HCT116 (cell line): ENCODE data around the gene MYOZ2. TPM values are rescaled to one million over a fixed set of nuclear protein-coding genes. Genes with fewer than 3 reads are reported as not detected.

Experiments
- ATAC-seq: fragments of 200-7000 bp; cut with Tn5 transposase; 2 replicates; pipeline ENCODE4 v1.9.1; 2020; ENCODE audit warnings: mild to moderate bottlenecking, moderate library complexity
- BruUV-seq: library from RNA; stranded (reverse); fragments of 400-500 nt; replicated peaks from 2 replicates; lab custom pipeline; 2021; lab: Mats Ljungman, UMichigan
- CTCF ChIA-PET: fragments of 300-600 bp; sonication (Branson Sonifier 250); formaldehyde crosslinking; loops from one replicate; lab custom pipeline; 2021; ENCODE audit warnings: antibody characterized with exemption; lab: Charles Lee
- POLR2A ChIA-PET: fragments of 300-600, 350-600 bp; sonication (Branson Sonifier 250); formaldehyde crosslinking; loops from one replicate; lab custom pipeline; 2021; ENCODE audit warnings: antibody characterized with exemption; lab: Charles Lee
- RAD21 ChIA-PET, 2 experiments: fragments of 300-600 bp; sonication (Branson Sonifier 250); formaldehyde crosslinking; loops; one replicate each; lab custom pipeline; 2023; ENCODE audit warnings: low total read pairs in 2 of 2; ENCODE audit not compliant: uncharacterized antibody in 2 of 2, unreplicated experiment in 2 of 2, low non-redundant PET in 1 of 2; lab: Charles Lee
- DNase-seq: peaks from one replicate; pipeline ENCODE4 v3.0.0-alpha.2; 2010; ENCODE audit warnings: low read depth, low spot score
- H2AFZ ChIP-seq: fragments of 200-600 bp; shearing (Covaris generic), sonication (generic); 2 replicates; pipeline ENCODE4 v1.6.1; 2017; ENCODE audit warnings: low read depth, mixed run types, mixed read lengths, antibody characterized with exemption, low read length; ENCODE audit not compliant: poor library complexity, severe bottlenecking
- H3K27ac ChIP-seq: 2 replicates; pipeline ENCODE4 v1.5.1; 2012; ENCODE audit warnings: low read depth, low read length
- H3K27me3 ChIP-seq: fragments of 200-600 bp; sonication (generic); 2 replicates; pipeline ENCODE4 v1.6.1; 2016; ENCODE audit warnings: mixed run types, low read length, mixed read lengths; ENCODE audit not compliant: insufficient read depth
- H3K36me3 ChIP-seq, 2 experiments: fragments of 200-500 bp in 1 of 2; fragments of 200-600 bp in 1 of 2; sonication (Bioruptor generic) in 1 of 2; sonication (generic) in 1 of 2; 2 replicates each; pipeline versions ENCODE4 v1.5.1 to v1.6.1; 2014 to 2016; ENCODE audit warnings: low read length in 2 of 2, inconsistent platforms in 1 of 2, mixed read lengths in 1 of 2, mixed run types in 1 of 2; ENCODE audit not compliant: insufficient read depth in 2 of 2, control insufficient read depth in 1 of 2
- H3K4me1 ChIP-seq, 2 experiments: fragments of 200-600 bp in 1 of 2; sonication (generic) in 1 of 2; 2 replicates each; pipeline versions ENCODE4 v1.5.1 to v1.6.1; 2012 to 2017; ENCODE audit warnings: low read length in 2 of 2, inconsistent platforms in 1 of 2, mild to moderate bottlenecking in 1 of 2, mixed read lengths in 1 of 2, mixed run types in 1 of 2, moderate library complexity in 1 of 2; ENCODE audit not compliant: insufficient read depth in 2 of 2, control insufficient read depth in 1 of 2
- H3K4me2 ChIP-seq: fragments of 200-600 bp; sonication (generic); 2 replicates; pipeline ENCODE4 v1.6.1; 2017; ENCODE audit warnings: mixed run types, low read length, mixed read lengths
- H3K4me3 ChIP-seq, 2 experiments: fragments of 200-600 bp in 1 of 2; sonication (generic) in 1 of 2; replicated peaks in 1 of 2; 2 replicates each; pipeline ENCODE4 v1.5.1; 2011 to 2016; ENCODE audit warnings: low read length in 2 of 2, control low read depth in 1 of 2, low read depth in 1 of 2, mild to moderate bottlenecking in 1 of 2, mixed read lengths in 1 of 2, mixed run types in 1 of 2
- H3K79me2 ChIP-seq: fragments of 200-600 bp; sonication (generic); 2 replicates; pipeline ENCODE4 v1.6.1; 2017; ENCODE audit warnings: mild to moderate bottlenecking, mixed run types, low read length, moderate library complexity, mixed read lengths; ENCODE audit not compliant: insufficient read depth
- H3K9ac ChIP-seq: fragments of 200-600 bp; sonication (generic); 2 replicates; pipeline ENCODE4 v1.6.1; 2016; ENCODE audit warnings: low read length, mixed read lengths
- H3K9me2 ChIP-seq: fragments of 200-600 bp; sonication (generic), shearing (Covaris generic); 2 replicates; pipeline ENCODE4 v1.6.1; 2017; ENCODE audit warnings: mixed run types, mild to moderate bottlenecking, moderate library complexity; ENCODE audit not compliant: insufficient read depth
- H3K9me3 ChIP-seq, 2 experiments: fragments of 200-500 bp in 1 of 2; fragments of 200-600 bp in 1 of 2; sonication (Bioruptor generic) in 1 of 2; sonication (generic) in 1 of 2; 2 replicates each; pipeline ENCODE4 v1.6.1; 2014 to 2017; ENCODE audit warnings: low read length in 2 of 2, mixed read lengths in 2 of 2, inconsistent platforms in 1 of 2, low read depth in 1 of 2, mild to moderate bottlenecking in 1 of 2, mixed run types in 1 of 2, moderate library complexity in 1 of 2; ENCODE audit not compliant: control insufficient read depth in 1 of 2, insufficient read depth in 1 of 2
- H4K20me1 ChIP-seq: fragments of 200-600 bp; sonication (generic), shearing (Covaris generic); 2 replicates; pipeline ENCODE4 v1.6.1; 2017; ENCODE audit warnings: mixed run types, mild to moderate bottlenecking, moderate library complexity; ENCODE audit not compliant: insufficient read depth
- ATF3 ChIP-seq: IDR thresholded peaks from 2 replicates; pipeline ENCODE4 v1.6.1; 2012
- CBX3 ChIP-seq: IDR thresholded peaks from 2 replicates; pipeline ENCODE4 v1.6.1; 2012; ENCODE audit warnings: low read depth
- CEBPB ChIP-seq: IDR thresholded peaks from 2 replicates; pipeline ENCODE4 v1.6.1; 2012; ENCODE audit warnings: low read depth
- CTCF ChIP-seq, 3 experiments: fragments of 200-600 bp in 1 of 3; sonication (generic) in 1 of 3; IDR thresholded peaks in 2 of 3; conservative IDR thresholded peaks in 1 of 3; 2 replicates each; pipeline ENCODE4 v1.5.1; 2012 to 2017; ENCODE audit warnings: low read depth in 2 of 3, low read length in 2 of 3, antibody characterized with exemption in 1 of 3, borderline replicate concordance in 1 of 3, control low read depth in 1 of 3, mild to moderate bottlenecking in 1 of 3, mixed read lengths in 1 of 3, mixed run types in 1 of 3, moderate library complexity in 1 of 3; ENCODE audit not compliant: insufficient read depth in 1 of 3
- EGR1 ChIP-seq: IDR thresholded peaks from 2 replicates; pipeline ENCODE4 v1.6.1; 2012; ENCODE audit warnings: low read depth
- ELF1 ChIP-seq: IDR thresholded peaks from 2 replicates; pipeline ENCODE4 v1.6.1; 2012; ENCODE audit warnings: low read depth, borderline replicate concordance
- EZH2phosphoT487 ChIP-seq: fragments of 200-600 bp; IDR thresholded peaks from 2 replicates; pipeline ENCODE4 v1.6.1; 2018; ENCODE audit warnings: antibody characterized with exemption, borderline replicate concordance
- POLR2A ChIP-seq: IDR thresholded peaks from 2 replicates; pipeline ENCODE4 v1.7.0; 2011; ENCODE audit warnings: borderline replicate concordance; ENCODE audit not compliant: insufficient read depth, insufficient read length; ENCODE audit errors: extremely low read depth
- POLR2AphosphoS5 ChIP-seq: IDR thresholded peaks from 2 replicates; pipeline ENCODE4 v1.6.1; 2011; ENCODE audit warnings: mild to moderate bottlenecking, low read depth, low read length, moderate library complexity
- REST ChIP-seq: IDR thresholded peaks from 2 replicates; pipeline ENCODE4 v1.6.1; 2012; ENCODE audit warnings: low read depth
- SP1 ChIP-seq: IDR thresholded peaks from 2 replicates; pipeline ENCODE4 v1.6.1; 2012; ENCODE audit warnings: low read depth
- TCF7L2 ChIP-seq: IDR thresholded peaks from 2 replicates; pipeline ENCODE4 v1.7.0; 2011; ENCODE audit warnings: borderline replicate concordance, inconsistent platforms; ENCODE audit not compliant: insufficient read depth, insufficient read length; ENCODE audit errors: extremely low read depth
- YY1 ChIP-seq: IDR thresholded peaks from 2 replicates; pipeline ENCODE4 v1.6.1; 2011; ENCODE audit warnings: low read length, low read depth, moderate library complexity, mild to moderate bottlenecking; ENCODE audit not compliant: insufficient replicate concordance; ENCODE audit errors: extremely low read depth
- ZFX ChIP-seq: fragments of 450-650 bp; IDR thresholded peaks from 2 replicates; pipeline ENCODE4 v1.6.1; 2017
- intact Hi-C: fragments of 100-400 bp; cut with micrococcal nuclease; formaldehyde crosslinking; loops from 2 replicates; pipeline ENCODE4 v1.10.0; 2022
- total RNA-seq: library from RNA; stranded (reverse); gene quantifications from one replicate; pipeline ENCODE4 v1.2.1, GENCODE V29; 2021; ENCODE audit not compliant: unreplicated experiment

The MYOZ2 gene
- total RNA-seq, 1 experiment from 2014 or later = not detected

- ChIA-PET RAD21 (no interaction called here), POLR2A (no interaction called here), CTCF (no interaction called here)
- TF ChIP-seq POLR2A = no peak
- no peak for TF ChIP-seq REST
- no peak for TF ChIP-seq EGR1
- no peak for TF ChIP-seq CEBPB
- H3K4me3 ChIP-seq = no peak overlapping the region
- no peaks in the 10 kb centered on the region for H3K4me1 ChIP-seq
- intact Hi-C loops = no loop called here
- BruUV-seq = no TSS peak
- H3K27me3 ChIP-seq = no peaks in the 10 kb centered on the region
- DNase-seq (no peak), ATAC-seq (no peak)
- no peaks in the 10 kb centered on the region for H4K20me1 ChIP-seq
- H3K9me2 ChIP-seq = no peaks in the 10 kb centered on the region
- no peak overlapping the region for H3K27ac ChIP-seq
- H3K9ac ChIP-seq = no peak overlapping the region
- H2AFZ ChIP-seq = no peak overlapping the region
- no peak overlapping the region for H3K4me2 ChIP-seq
- H3K36me3 ChIP-seq = no peaks in the 10 kb centered on the region
- H3K79me2 ChIP-seq = no peaks in the 10 kb centered on the region
- H3K9me3 ChIP-seq = no peaks in the 10 kb centered on the region
Measured at GRCh38 chr4:119197772-119198212, 62.2 kb downstream of the MYOZ2 start.

- H3K79me2 ChIP-seq = no peaks in the 10 kb centered on the region
- H3K9ac ChIP-seq = no peak overlapping the region
- no peak overlapping the region for H2AFZ ChIP-seq
- H3K27ac ChIP-seq = no peak overlapping the region
- no peak overlapping the region for H3K4me3 ChIP-seq
- H3K9me2 ChIP-seq = no peaks in the 10 kb centered on the region
- H3K4me1 ChIP-seq = peaks cover 9 to 18% of the 10 kb centered on the region in 2 experiments
- H4K20me1 ChIP-seq = no peaks in the 10 kb centered on the region
- no peaks in the 10 kb centered on the region for H3K27me3 ChIP-seq
- H3K36me3 ChIP-seq = no peaks in the 10 kb centered on the region
- H3K9me3 ChIP-seq = no peaks in the 10 kb centered on the region
- intact Hi-C loops = no loop called here
- TF ChIP-seq ELF1 (no peak), YY1 (no peak), CEBPB (no peak), SP1 (no peak), TCF7L2 (no peak), EZH2phosphoT487 (no peak), POLR2AphosphoS5 (no peak), ZFX (no peak), CBX3 (no peak), CTCF (IDR thresholded peaks at IDR 0.05 in 2 of 3, conservative IDR thresholded peaks at IDR 0.05 in 1 of 3; ENCODE audit: borderline replicate concordance in 1 of 3, insufficient read depth in 1 of 3, low read depth in 2 of 3, low read length in 2 of 3) (no peak), POLR2A (no peak), ATF3 (no peak)
- ChIA-PET RAD21 (no interaction called here), POLR2A (no interaction called here), CTCF (no interaction called here)
- H3K4me2 ChIP-seq = no peak overlapping the region
- ATAC-seq (no peak), DNase-seq (no peak)
- no TSS peak for BruUV-seq
Measured at GRCh38 chr4:119204916-119205315, 69.3 kb downstream of the MYOZ2 start.
